B cell (primary cell): ENCODE results near the gene ARHGAP26. TPM values are rescaled to one million over a fixed set of nuclear protein-coding genes. Genes with fewer than 3 reads are reported as not detected.

Experiments
- ATAC-seq: fragments of 200-7000 bp; cut with Tn5 transposase; one replicate; pipeline ENCODE4 v1.10.0; 2021; ENCODE audit warnings: low read depth, mild to moderate bottlenecking, moderate number of reproducible peaks, moderate library complexity
- CTCF ChIA-PET: fragments of 350-600 bp; sonication (Branson Sonifier 250); formaldehyde crosslinking; loops from one replicate; lab custom pipeline; 2021; ENCODE audit warnings: antibody characterized with exemption, inconsistent platforms; lab: Charles Lee
- POLR2A ChIA-PET: fragments of 350-600 bp; sonication (Branson Sonifier 250); formaldehyde crosslinking; loops from one replicate; lab custom pipeline; 2021; ENCODE audit warnings: antibody characterized with exemption; lab: Charles Lee
- DNase-seq: peaks from one replicate; pipeline ENCODE4 v3.0.0; 2013
- H2AFZ ChIP-seq: 2 replicates; pipeline ENCODE4 v1.6.1; 2012; ENCODE audit warnings: mild to moderate bottlenecking, low read depth, low read length; ENCODE audit not compliant: insufficient read depth, poor library complexity, severe bottlenecking
- H3K27ac ChIP-seq, 2 donors: 1 replicate in 1 of 2; 2 replicates in 1 of 2; pipeline ENCODE4 v1.5.1; 2012 to 2013; ENCODE audit warnings: low read length in 2 of 2, mild to moderate bottlenecking in 2 of 2, moderate library complexity in 1 of 2
- H3K27me3 ChIP-seq, 4 experiments: fragments of 200-600 bp in 1 of 4; sonication (generic) in 1 of 4; replicated peaks in 1 of 4; 1 replicate in 2 of 4; 2 replicates in 2 of 4; pipeline versions ENCODE4 v1.6.1 to v1.7.0; 2013 to 2016; ENCODE audit warnings: low read length in 3 of 4, mild to moderate bottlenecking in 2 of 4, mixed read lengths in 1 of 4, moderate library complexity in 1 of 4; ENCODE audit not compliant: insufficient read depth in 4 of 4, control insufficient read depth in 3 of 4; ENCODE audit errors: control extremely low read depth in 1 of 4
- H3K36me3 ChIP-seq, 2 experiments: replicated peaks in 1 of 2; 1 replicate in 1 of 2; 2 replicates in 1 of 2; pipeline versions ENCODE4 v1.6.1 to v1.7.1; 2013; ENCODE audit warnings: low read length in 1 of 2; ENCODE audit not compliant: insufficient read depth in 2 of 2, control insufficient read depth in 1 of 2; ENCODE audit errors: control extremely low read depth in 1 of 2, extremely low read depth in 1 of 2
- H3K4me1 ChIP-seq, 2 donors: fragments of 200-600 bp in 1 of 2; sonication (generic) in 1 of 2; 1 replicate in 1 of 2; 2 replicates in 1 of 2; pipeline versions ENCODE4 v1.5.1 to v1.6.1; 2013 to 2017; ENCODE audit warnings: low read length in 2 of 2; ENCODE audit not compliant: control insufficient read depth in 2 of 2, insufficient read depth in 2 of 2
- H3K4me2 ChIP-seq: replicated peaks from 2 replicates; pipeline ENCODE3; 2012; ENCODE audit warnings: mild to moderate bottlenecking, low read depth, low read length; ENCODE audit not compliant: poor library complexity, severe bottlenecking
- H3K4me3 ChIP-seq, 5 experiments: fragments of 200-600 bp in 1 of 5; sonication (generic) in 1 of 5; 1 replicate in 3 of 5; 2 replicates in 2 of 5; pipeline versions ENCODE4 v1.5.1 to v1.7.0; 2011 to 2016; ENCODE audit warnings: low read length in 4 of 5, mild to moderate bottlenecking in 4 of 5, low read depth in 2 of 5, control low read depth in 1 of 5, moderate library complexity in 1 of 5; ENCODE audit not compliant: insufficient read depth in 1 of 5; ENCODE audit errors: control extremely low read depth in 1 of 5, extremely low read depth in 1 of 5
- H3K79me2 ChIP-seq: fragments of 200-600 bp; sonication (generic); one replicate; pipeline ENCODE4 v1.6.0; 2016; ENCODE audit warnings: low read length; ENCODE audit not compliant: control insufficient read depth, insufficient read depth
- H3K9ac ChIP-seq: fragments of 200-600 bp; sonication (generic); 2 replicates; pipeline ENCODE4 v1.6.1; 2017; ENCODE audit warnings: mild to moderate bottlenecking, low read length, moderate library complexity
- H3K9me3 ChIP-seq, 3 donors: one replicate each; pipeline versions ENCODE4 v1.6.1 to v1.7.1; 2013; ENCODE audit warnings: low read length in 2 of 3; ENCODE audit not compliant: control insufficient read depth in 2 of 3, insufficient read depth in 1 of 3; ENCODE audit errors: control extremely low read depth in 1 of 3
- H4K20me1 ChIP-seq: 2 replicates; pipeline ENCODE4 v1.6.0; 2012; ENCODE audit warnings: mild to moderate bottlenecking, low read length; ENCODE audit not compliant: insufficient read depth, control insufficient read depth, poor library complexity, severe bottlenecking
- H3K27ac Mint-ChIP-seq: one replicate; pipeline ENCODE4 v1.8.0; 2021; ENCODE audit warnings: mixed read lengths
- H3K27me3 Mint-ChIP-seq: one replicate; pipeline ENCODE4 v1.8.0; 2021; ENCODE audit warnings: mixed read lengths
- H3K4me1 Mint-ChIP-seq: one replicate; pipeline ENCODE4 v1.8.0; 2021; ENCODE audit warnings: mixed read lengths
- H3K4me3 Mint-ChIP-seq: one replicate; pipeline ENCODE4 v1.8.0; 2021; ENCODE audit warnings: mixed read lengths
- H3K9me3 Mint-ChIP-seq: one replicate; pipeline ENCODE4 v1.8.0; 2022; ENCODE audit warnings: mixed read lengths; ENCODE audit not compliant: insufficient read depth
- CTCF ChIP-seq: fragments of 200-600 bp; IDR thresholded peaks from one replicate; pipeline ENCODE4 v1.8.0; 2022; ENCODE audit warnings: antibody characterized with exemption, mild to moderate bottlenecking
- EZH2 ChIP-seq: IDR thresholded peaks from 2 replicates; pipeline ENCODE4 v1.6.1; 2012; ENCODE audit warnings: borderline replicate concordance, low read depth, mild to moderate bottlenecking, moderate library complexity, low read length; ENCODE audit not compliant: insufficient read depth, poor library complexity, severe bottlenecking
- WGBS: methylation state at CpG from one replicate; pipeline ENCODE4 v1.1.5; 2013; ENCODE audit warnings: missing lambda C conversion rate; ENCODE audit not compliant: insufficient coverage; 5-methylcytosine and 5-hydroxymethylcytosine counted together
- intact Hi-C: fragments of 100-400 bp; cut with micrococcal nuclease; formaldehyde crosslinking; loops from one replicate; pipeline ENCODE4 v1.10.0; 2022
- polyA plus RNA-seq: library from polyadenylated mRNA; depleted of rRNA; stranded (reverse); fragments of >200 nt; gene quantifications from 2 replicates; pipeline ENCODE4 v1.2.3, GENCODE V29; 2012
- total RNA-seq, 2 donors: library from RNA; stranded (reverse); fragments of 120-200 nt in 1 of 2; gene quantifications; 1 replicate in 1 of 2; 2 replicates in 1 of 2; pipeline versions ENCODE4 v1.2.3 to v1.2.4, GENCODE V29; 2013 to 2022

ARHGAP26 gene
- total and polyA plus RNA-seq, 2 donors (not counting 1 experiment from before 2014, with no cell fraction given): 1.8 to 22.5 TPM

GRCh38 chr5:142945321-142945720 is 175.1 kb downstream of the ARHGAP26 start:
- Mint-ChIP-seq H3K4me1 (peaks cover 8% of the 10 kb centered on the region), H3K27ac (no peak overlapping the region), H3K9me3 (peaks cover 2% of the 10 kb centered on the region), H3K27me3 (no peaks in the 10 kb centered on the region), H3K4me3 (no peak overlapping the region)
- ChIA-PET CTCF (no interaction called here), POLR2A (no interaction called here)
- TF ChIP-seq CTCF (no peak), EZH2 (no peak)
- WGBS: no CpG with 5 or more reads among the region's 3 CpGs
- no peaks in the 10 kb centered on the region for H3K36me3 ChIP-seq
- no peaks in the 10 kb centered on the region for H4K20me1 ChIP-seq
- no peak overlapping the region for H3K27ac ChIP-seq
- H3K27me3 ChIP-seq: no peaks in the 10 kb centered on the region
- H3K4me2 ChIP-seq: no peak overlapping the region
- DNase-seq: no peak
- H3K9me3 ChIP-seq: no peaks in the 10 kb centered on the region
- no peak overlapping the region for H3K9ac ChIP-seq
- no peaks in the 10 kb centered on the region for H3K79me2 ChIP-seq
- no peak overlapping the region for H3K4me3 ChIP-seq
- intact Hi-C loops: no loop called here
- no peak overlapping the region for H2AFZ ChIP-seq
- no peaks in the 10 kb centered on the region for H3K4me1 ChIP-seq
- ATAC-seq: no peak

- Histone ChIP-seq H4K20me1 (no peaks in the 10 kb centered on the region), H3K4me2 (no peak overlapping the region), H3K4me1 (peaks cover 0 to 4% of the 10 kb centered on the region in 2 donors), H3K9ac (no peak overlapping the region), H3K9me3 (no peaks in the 10 kb centered on the region), H3K79me2 (no peaks in the 10 kb centered on the region), H3K27ac (no peak overlapping the region), H3K27me3 (no peaks in the 10 kb centered on the region), H3K4me3 (no peak overlapping the region), H2AFZ (no peak overlapping the region), H3K36me3 (no peaks in the 10 kb centered on the region)
- ChIA-PET CTCF (no interaction called here), POLR2A (no interaction called here)
- Mint-ChIP-seq H3K4me1 (peaks cover 12% of the 10 kb centered on the region), H3K9me3 (no peaks in the 10 kb centered on the region), H3K27ac (no peak overlapping the region), H3K27me3 (no peaks in the 10 kb centered on the region), H3K4me3 (no peak overlapping the region)
- intact Hi-C loops: no loop called here
- ATAC-seq (no peak), DNase-seq (no peak)
- TF ChIP-seq EZH2 (no peak), CTCF (no peak)
Observed at GRCh38 chr5:142945845-142946244, 175.7 kb downstream of the ARHGAP26 start.
